Prostate gland (tissue), 2 donors: ENCODE measurements around the gene IL17RB. TPM values are rescaled to one million over a fixed set of nuclear protein-coding genes. Genes with fewer than 3 reads are reported as not detected.
A peak's percentile ranks its signal among the peaks of the same experiment; 100 is the strongest.

Experiments
- DNase-seq: peaks from one replicate; pipeline ENCODE4 v3.0.0-alpha.2; 2019; ENCODE audit warnings: low spot score
- H3K27ac ChIP-seq, 2 donors: fragments of 200-600 bp; sonication (generic); 2 replicates each; pipeline ENCODE4 v1.5.1; 2017 to 2019
- H3K27me3 ChIP-seq: fragments of 200-600 bp; sonication (generic); replicated peaks from 2 replicates; pipeline ENCODE4 v1.5.1; 2019; ENCODE audit not compliant: insufficient read depth
- H3K36me3 ChIP-seq, 2 donors: fragments of 200-600 bp; sonication (generic); 1 replicate in 1 of 2; 2 replicates in 1 of 2; pipeline versions ENCODE4 v1.5.1 to v1.8.1; 2017 to 2019
- H3K4me1 ChIP-seq: fragments of 200-600 bp; sonication (generic); replicated peaks from 2 replicates; pipeline ENCODE4 v1.5.1; 2019
- H3K4me3 ChIP-seq, 2 donors: fragments of 200-600 bp; sonication (generic); 2 replicates each; pipeline ENCODE4 v1.5.1; 2017 to 2019
- H3K9me3 ChIP-seq: fragments of 200-600 bp; sonication (generic); 2 replicates; pipeline ENCODE4 v1.5.1; 2017
- CTCF ChIP-seq, 4 experiments: fragments of 200-600 bp in 2 of 4; fragments of 450-650 bp in 2 of 4; sonication (generic) in 2 of 4; IDR thresholded peaks; 1 replicate in 3 of 4; 2 replicates in 1 of 4; pipeline ENCODE4 v1.5.1; 2016 to 2019; ENCODE audit warnings: antibody characterized with exemption in 4 of 4, mild to moderate bottlenecking in 2 of 4, moderate library complexity in 2 of 4
- POLR2A ChIP-seq: fragments of 450-650 bp; IDR thresholded peaks from one replicate; pipeline ENCODE4 v1.6.1; 2016; ENCODE audit warnings: antibody characterized with exemption, mild to moderate bottlenecking
- POLR2AphosphoS5 ChIP-seq: sonication (generic); formaldehyde crosslinking; IDR thresholded peaks from one replicate; pipeline ENCODE4 v1.6.1; 2017; ENCODE audit warnings: antibody characterized with exemption
- WGBS: methylation state at CpG from one replicate; pipeline ENCODE4 v1.1.5; 2018; 5-methylcytosine and 5-hydroxymethylcytosine counted together
- intact Hi-C: fragments of 100-400 bp; cut with DNase I; formaldehyde crosslinking; loops from one replicate; pipeline ENCODE4 v1.14.2; 2022
- total RNA-seq, 2 donors: library from RNA; depleted of rRNA; stranded (reverse); fragments of >200 nt; gene quantifications; one replicate each; pipeline ENCODE4 v1.1.0, GENCODE V29; 2016

The IL17RB gene
- total RNA-seq, 2 donors from 2014 or later = 6.0 to 14.3 TPM

- Histone ChIP-seq H3K36me3 (no peaks in the 10 kb centered on the region), H3K27ac (peak within 1 kb of the TSS; percentile 92 to 93), H3K4me3 (peak within 1 kb of the TSS; percentile 72), H3K4me1 (no peaks in the 10 kb centered on the region), H3K27me3 (no peaks in the 10 kb centered on the region), H3K9me3 (no peaks in the 10 kb centered on the region)
- peak; percentile 99 for DNase-seq
- under 1% methylated on average over 73 of the region's 73 CpGs for WGBS
- intact Hi-C loops = no loop called here
- TF ChIP-seq POLR2AphosphoS5 (peak; percentile 100), CTCF (IDR thresholded peaks at IDR 0.05) (peak in 1 of 4 experiments; percentile 23), POLR2A (peak; percentile 96)
Observed at GRCh38 chr3:53891497-53892285, 45.3 kb downstream of the IL17RB start, which contains the start of gene SELENOK. Gene SELENOK (minus strand): TSS chr3:53891859.

GRCh38 chr3:53892286-53892637 lies 45.9 kb downstream of the IL17RB start:
- Histone ChIP-seq H3K4me3 (peak overlapping the region; percentile 72), H3K27me3 (no peaks in the 10 kb centered on the region), H3K4me1 (no peaks in the 10 kb centered on the region), H3K36me3 (no peaks in the 10 kb centered on the region), H3K9me3 (no peaks in the 10 kb centered on the region), H3K27ac (peak overlapping the region; percentile 92 to 93)
- intact Hi-C loops = no loop called here
- 34% methylated on average over 4 of the region's 4 CpGs for WGBS
- no peak for TF ChIP-seq CTCF (IDR thresholded peaks at IDR 0.05)
- TF ChIP-seq POLR2AphosphoS5 = no peak
- TF ChIP-seq POLR2A = no peak
- DNase-seq = no peak

- no peak for DNase-seq
- Histone ChIP-seq H3K4me1 (no peaks in the 10 kb centered on the region), H3K36me3 (no peaks in the 10 kb centered on the region), H3K27me3 (no peaks in the 10 kb centered on the region), H3K27ac (no peak overlapping the region), H3K9me3 (no peaks in the 10 kb centered on the region), H3K4me3 (no peak overlapping the region)
- 64% methylated on average over 2 of the region's 2 CpGs for WGBS
- TF ChIP-seq POLR2AphosphoS5 = no peak
- TF ChIP-seq CTCF (IDR thresholded peaks at IDR 0.05) = no peak
- TF ChIP-seq POLR2A = no peak
- intact Hi-C loops = no loop called here
Observed at GRCh38 chr3:53899750-53900149, 53.4 kb downstream of the IL17RB start.

- no peak for DNase-seq
- Histone ChIP-seq H3K9me3 (no peaks in the 10 kb centered on the region), H3K27me3 (no peaks in the 10 kb centered on the region), H3K4me1 (no peaks in the 10 kb centered on the region), H3K27ac (no peak overlapping the region), H3K4me3 (no peak overlapping the region), H3K36me3 (no peaks in the 10 kb centered on the region)
- intact Hi-C loops = no loop called here
- WGBS = 70% methylated on average over 2 of the region's 2 CpGs
- TF ChIP-seq POLR2A (no peak), CTCF (IDR thresholded peaks at IDR 0.05) (no peak), POLR2AphosphoS5 (no peak)
Observed at GRCh38 chr3:53900666-53901331, 54.4 kb downstream of the IL17RB start.
